GM18517 (cell line): Measurements from ENCODE around the gene SPEF2.

Source experiments
- ATAC-seq: cut with Tn5 transposase; IDR thresholded peaks from one replicate; pipeline ENCODE4 v1.9.1; 2021; ENCODE audit warnings: mild to moderate bottlenecking, moderate library complexity; ENCODE audit not compliant: unreplicated experiment

Gene SPEF2, protein sequence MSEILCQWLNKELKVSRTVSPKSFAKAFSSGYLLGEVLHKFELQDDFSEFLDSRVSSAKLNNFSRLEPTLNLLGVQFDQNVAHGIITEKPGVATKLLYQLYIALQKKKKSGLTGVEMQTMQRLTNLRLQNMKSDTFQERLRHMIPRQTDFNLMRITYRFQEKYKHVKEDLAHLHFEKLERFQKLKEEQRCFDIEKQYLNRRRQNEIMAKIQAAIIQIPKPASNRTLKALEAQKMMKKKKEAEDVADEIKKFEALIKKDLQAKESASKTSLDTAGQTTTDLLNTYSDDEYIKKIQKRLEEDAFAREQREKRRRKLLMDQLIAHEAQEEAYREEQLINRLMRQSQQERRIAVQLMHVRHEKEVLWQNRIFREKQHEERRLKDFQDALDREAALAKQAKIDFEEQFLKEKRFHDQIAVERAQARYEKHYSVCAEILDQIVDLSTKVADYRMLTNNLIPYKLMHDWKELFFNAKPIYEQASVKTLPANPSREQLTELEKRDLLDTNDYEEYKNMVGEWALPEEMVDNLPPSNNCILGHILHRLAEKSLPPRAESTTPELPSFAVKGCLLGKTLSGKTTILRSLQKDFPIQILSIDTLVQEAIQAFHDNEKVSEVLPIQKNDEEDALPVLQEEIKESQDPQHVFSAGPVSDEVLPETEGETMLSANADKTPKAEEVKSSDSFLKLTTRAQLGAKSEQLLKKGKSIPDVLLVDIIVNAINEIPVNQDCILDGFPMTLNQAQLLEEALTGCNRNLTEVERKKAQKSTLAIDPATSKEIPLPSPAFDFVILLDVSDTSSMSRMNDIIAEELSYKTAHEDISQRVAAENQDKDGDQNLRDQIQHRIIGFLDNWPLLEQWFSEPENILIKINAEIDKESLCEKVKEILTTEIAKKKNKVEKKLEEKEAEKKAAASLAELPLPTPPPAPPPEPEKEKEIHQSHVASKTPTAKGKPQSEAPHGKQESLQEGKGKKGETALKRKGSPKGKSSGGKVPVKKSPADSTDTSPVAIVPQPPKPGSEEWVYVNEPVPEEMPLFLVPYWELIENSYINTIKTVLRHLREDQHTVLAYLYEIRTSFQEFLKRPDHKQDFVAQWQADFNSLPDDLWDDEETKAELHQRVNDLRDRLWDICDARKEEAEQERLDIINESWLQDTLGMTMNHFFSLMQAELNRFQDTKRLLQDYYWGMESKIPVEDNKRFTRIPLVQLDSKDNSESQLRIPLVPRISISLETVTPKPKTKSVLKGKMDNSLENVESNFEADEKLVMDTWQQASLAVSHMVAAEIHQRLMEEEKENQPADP (N-terminal part only)

DNA sequence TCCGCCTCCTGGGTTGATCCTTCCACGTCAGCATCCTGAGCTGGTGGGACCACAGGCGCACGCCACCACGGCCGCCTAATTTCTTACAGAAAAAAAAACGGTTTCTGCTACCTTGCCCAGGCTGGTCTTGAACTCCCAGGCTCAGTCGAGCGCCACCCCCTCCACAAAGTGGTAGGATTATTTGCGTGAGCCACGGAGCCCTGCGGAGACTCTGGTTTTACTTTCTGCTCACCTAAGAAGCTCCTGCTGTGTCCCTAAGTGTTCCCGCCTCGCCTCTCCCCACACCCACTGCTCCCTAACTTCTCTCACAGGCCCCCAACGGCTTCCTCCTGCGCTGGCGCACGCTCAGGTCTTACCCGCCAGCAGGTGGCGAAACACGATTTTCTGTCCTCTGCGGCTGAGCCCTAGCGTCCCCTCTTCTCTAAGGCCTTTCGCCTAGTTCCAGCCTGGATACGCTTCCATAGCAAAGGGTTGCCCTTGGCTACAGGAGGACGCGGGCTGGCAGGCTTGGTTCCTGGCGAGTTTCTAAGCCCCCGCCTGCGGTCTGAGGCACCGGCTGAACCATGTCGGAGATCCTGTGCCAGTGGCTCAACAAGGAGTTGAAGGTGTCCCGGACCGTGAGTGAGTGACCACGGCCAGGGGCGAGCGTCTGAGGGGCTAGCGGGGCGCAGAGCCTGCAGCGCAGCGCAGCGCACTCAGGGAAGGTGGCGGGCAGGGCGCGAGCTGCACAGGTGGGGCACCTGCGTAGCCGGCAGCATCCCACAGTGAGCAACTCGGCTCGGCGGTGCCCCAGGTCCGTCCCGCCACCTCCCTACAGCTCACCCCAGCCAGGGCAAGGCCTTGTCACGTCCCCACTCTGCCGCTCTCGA lies at the start of gene SPEF2:
SPEF2 (plus strand) TSS at position 429 of the 869 bp plus-strand sequence; CDS start at position 564, 135 bp downstream.
- peak; percentile 95 for ATAC-seq

DNA sequence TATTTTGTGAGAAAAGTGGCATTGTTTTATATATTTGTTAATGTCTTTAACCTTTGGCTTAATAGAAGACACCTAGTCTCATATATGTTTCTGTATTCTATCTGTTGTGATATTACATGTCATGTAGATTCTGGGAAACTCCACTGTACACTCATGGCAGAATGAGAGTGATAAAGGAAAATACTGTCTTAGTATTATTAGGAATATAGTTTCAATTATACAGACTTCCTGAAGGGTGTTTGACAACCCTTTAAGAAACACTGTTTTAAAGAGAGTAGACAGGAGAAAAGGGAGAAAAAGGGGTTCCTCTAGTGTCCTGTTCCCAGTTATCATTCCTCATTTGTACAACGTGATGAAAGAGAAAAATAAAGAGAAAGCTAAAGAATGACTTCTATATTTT lies 42.1 kb upstream of the SPEF2 start:
- ATAC-seq: no peak

GRCh38 chr5:35587419-35587818 lies 30.2 kb upstream of the SPEF2 start:
- no peak for ATAC-seq

DNA sequence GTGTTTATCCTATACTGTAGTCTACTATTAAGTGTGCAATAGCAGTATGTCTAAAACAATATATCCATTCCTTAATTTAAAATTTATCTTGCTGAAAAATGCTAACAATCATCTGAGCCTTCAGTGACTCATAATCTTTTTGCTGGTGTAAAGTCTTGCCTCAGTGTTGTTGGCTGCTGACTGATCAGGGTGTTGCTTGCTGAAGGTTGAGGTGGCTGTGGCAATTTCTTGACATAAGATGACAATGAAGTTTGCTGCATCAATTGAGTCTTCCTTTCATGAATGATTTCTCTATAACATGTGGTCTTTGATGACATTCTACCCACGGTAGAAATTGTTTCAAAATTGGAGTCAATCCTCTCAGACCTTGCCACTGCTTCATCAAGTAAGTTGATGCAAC lies 24.3 kb upstream of the SPEF2 start:
- no peak for ATAC-seq

DNA sequence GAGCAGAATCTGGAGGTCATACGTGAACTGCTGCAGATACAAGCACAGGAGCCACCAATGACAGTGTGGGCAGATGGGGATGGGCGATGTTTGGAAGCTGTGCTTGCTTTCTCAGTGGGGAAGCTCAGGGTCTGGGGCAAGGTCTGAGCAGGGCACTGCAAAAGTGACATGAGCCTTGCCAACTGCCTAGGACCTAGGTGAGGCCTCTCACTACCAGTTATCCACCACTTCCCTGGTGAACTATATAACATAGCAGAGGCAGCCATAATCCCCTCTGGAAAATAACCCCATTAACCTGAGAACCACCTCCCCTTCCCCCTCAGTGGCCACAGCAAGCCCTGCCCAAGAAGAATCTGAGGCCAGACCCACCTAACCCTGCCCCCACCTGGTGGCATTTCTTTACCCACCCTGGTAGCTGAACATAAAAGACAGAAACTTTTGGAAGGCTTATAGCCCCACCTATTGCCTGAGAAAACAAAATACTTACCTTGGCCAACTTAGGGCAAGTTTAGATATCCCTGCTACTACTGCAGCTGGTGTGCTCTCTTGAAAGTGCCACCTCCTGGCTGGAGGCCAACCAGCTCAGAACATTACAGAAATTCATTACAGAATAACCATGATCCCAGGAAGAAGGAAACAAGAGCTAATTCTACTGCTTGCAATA lies 18.8 kb upstream of the SPEF2 start:
- ATAC-seq: no peak

- ATAC-seq: no peak
These were observed 17.1 kb upstream of the SPEF2 start for GRCh38 chr5:35600591-35600990.

GRCh38 chr5:35608881-35609779 lies 8.5 kb upstream of the SPEF2 start:
- ATAC-seq: no peak

- no peak for ATAC-seq
These were observed 616 bp upstream of the SPEF2 start for GRCh38 chr5:35617060-35617434.

DNA sequence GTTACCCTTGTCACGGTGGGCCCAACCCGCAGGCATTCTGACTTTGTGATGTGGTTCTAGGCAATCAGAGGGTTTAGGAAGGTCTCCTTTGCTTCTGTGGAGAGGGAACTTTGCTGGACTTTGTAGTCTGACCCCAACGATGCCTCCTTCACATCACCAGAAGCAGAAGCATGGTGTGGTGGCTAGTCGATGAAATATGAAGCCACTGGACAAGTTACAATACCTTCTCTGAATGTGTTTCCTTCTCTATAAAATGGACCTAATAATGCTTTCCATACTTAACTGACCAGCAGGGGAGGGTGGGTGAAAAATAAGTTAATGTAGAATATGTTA lies 607 bp downstream of the SPEF2 start:
- no peak for ATAC-seq

GRCh38 chr5:35618781-35619180 lies 1.1 kb downstream of the SPEF2 start:
- ATAC-seq: no peak

- no peak for ATAC-seq
These were observed 5.3 kb downstream of the SPEF2 start for GRCh38 chr5:35622974-35623373.

DNA sequence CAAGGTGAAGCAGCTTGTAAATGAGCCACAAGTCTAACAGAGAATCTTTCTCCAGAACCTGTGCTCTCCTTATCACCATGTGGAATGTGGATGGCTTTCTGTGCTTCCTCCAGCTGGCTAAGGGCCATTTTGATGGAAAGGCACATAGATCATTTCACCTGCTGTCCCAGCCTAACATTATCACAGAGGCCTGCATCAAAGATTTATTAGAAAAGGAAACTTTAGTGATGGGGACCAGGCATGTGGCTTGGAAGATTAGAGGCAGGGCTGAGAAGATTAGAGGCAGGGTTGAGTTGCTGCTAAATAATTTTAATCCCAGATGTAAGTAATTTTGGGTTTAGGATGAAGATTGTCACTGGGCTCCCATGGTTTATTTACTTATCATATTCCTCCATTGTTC lies 6.3 kb downstream of the SPEF2 start:
- ATAC-seq: no peak

DNA sequence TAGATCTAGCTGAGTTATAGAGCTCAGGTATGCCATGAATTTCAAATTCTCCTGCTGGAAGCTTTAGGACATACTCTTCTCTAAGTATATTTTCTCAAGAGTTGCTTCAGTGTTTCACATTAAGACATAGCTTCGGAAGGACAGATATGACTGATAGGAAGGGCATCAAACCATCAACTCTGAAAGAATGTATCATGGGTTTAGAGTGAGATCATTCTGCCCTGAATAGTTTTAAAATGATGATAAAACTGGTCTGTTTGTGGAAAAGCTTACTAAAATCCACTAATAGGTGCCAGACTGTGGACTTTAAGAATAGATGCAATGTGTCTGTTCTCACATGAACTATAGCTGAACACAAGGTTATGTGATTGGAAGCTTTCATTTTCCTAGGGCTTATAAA lies 8.4 kb downstream of the SPEF2 start:
- ATAC-seq: no peak

- ATAC-seq: no peak
These were observed 8.9 kb downstream of the SPEF2 start for GRCh38 chr5:35626553-35626952.

DNA sequence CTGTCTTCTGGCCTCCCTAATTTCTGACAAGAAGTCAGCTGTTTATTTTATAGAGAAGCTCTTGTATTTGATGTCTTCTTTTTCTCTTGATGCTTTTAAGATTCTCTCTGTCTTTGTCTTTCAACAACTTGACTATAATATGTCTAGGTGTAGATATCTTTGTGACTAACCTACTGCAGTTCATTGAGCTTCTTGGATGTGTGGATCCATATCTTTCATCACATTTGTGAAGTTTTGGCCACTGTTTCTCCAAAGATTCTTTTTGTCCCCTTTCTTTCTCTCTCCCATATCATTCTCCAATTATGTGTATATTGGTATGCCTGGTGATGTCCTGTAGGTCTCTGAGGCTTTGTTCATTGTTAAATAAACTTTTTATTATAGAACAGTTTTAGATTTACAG lies 16.7 kb downstream of the SPEF2 start:
- no peak for ATAC-seq

DNA sequence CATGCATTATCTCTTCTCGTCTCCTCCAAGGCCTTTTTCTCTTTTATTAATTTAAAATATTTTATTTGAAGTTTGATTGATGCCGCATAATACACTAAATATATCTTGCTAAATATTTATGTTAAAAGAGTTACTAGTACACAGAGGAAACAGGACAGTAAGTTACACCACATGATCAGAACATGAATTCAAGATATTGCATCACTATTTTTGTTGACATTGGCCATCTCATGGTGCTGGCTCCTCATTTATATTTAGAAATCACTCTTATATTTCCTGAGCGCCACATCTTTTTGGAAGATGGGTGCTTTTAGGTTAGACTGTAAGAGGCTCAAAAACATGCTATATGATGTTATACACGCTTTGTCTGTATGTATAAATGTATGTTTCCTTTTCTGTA lies 23.0 kb downstream of the SPEF2 start:
- no peak for ATAC-seq

GRCh38 chr5:35644543-35644942 lies 26.9 kb downstream of the SPEF2 start:
- ATAC-seq: no peak

DNA sequence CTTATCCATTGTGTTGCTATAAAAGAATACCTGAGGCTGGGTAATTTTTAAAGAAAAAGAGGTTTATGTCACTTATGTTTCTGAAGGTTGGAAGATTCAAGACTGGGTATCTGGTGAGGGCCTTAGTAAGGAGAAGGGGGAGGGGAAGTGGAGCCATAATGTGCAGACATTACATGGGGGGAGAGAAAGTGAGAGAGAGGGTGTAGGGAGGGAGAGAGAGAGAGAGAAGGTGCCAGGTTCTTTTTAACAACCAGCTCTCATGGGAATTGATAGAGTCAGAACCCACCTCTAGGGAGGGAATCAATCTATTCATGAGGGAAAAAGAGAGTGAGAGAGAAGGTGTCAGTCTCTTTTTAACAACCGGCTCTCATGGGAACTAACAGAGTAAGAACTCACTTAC lies 29.5 kb downstream of the SPEF2 start:
- no peak for ATAC-seq

DNA sequence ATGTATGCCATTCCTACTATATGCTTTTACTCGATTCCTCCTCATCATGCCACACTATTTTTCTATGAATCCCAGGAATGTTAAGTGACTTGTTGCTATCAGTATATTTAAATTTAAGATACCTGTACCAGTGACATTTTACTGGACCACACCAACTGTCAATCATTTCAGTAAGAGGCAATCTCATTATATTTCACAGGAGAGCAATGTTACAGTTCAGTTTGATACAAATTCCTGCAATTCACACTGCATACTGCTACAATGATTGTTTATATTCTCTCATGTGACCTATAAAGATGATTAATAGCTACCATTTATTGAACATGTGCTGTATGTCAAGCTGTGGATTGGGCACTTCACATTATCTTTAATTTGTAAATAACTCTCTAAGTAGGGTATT lies 30.0 kb downstream of the SPEF2 start:
- ATAC-seq: no peak
